ENCODE data around the gene MYH15.

The MYH15 gene

GRCh38 chr3:108500728-108501127 is 9.7 kb downstream of the MYH15 start:
- TF ChIP-seq CTCF (IDR thresholded peaks at IDR 0.05; ENCODE audit: insufficient read depth, low read length, missing control alignments): no peak
- ChIA-PET POLR2A (no interaction called here), CTCF (interaction anchor here (4.0 to 5.2 kb wide), 2 partner anchors 12 to 52 kb away, joined by 25 to 26 read pairs; no protein-coding TSS in a partner anchor)
- no peak for DNase-seq (ENCODE audit: low read depth, low spot score)
- H3K4me3 ChIP-seq (ENCODE audit: low read depth, low read length): no peak overlapping the region

- no peak overlapping the region for H3K4me3 ChIP-seq (ENCODE audit: low read depth, low read length)
- TF ChIP-seq CTCF (IDR thresholded peaks at IDR 0.05; ENCODE audit: insufficient read depth, low read length, missing control alignments): no peak
- no peak for DNase-seq (ENCODE audit: low read depth, low spot score)
- CTCF ChIA-PET: interaction anchor here (0.8 to 5.2 kb wide), 4 partner anchors 9 to 345 kb away, joined by 3 to 26 read pairs (median 15); no protein-coding TSS in a partner anchor
- POLR2A ChIA-PET: no interaction called here
Measured at GRCh38 chr3:108497271-108497670, 13.1 kb downstream of the MYH15 start.

- TF ChIP-seq CTCF (IDR thresholded peaks at IDR 0.05; ENCODE audit: insufficient read depth, low read length, missing control alignments): no peak
- CTCF ChIA-PET: interaction anchor here (1.0 to 11.2 kb wide), 6 partner anchors 9 to 568 kb away, joined by 3 to 239 read pairs (median 7); no protein-coding TSS in a partner anchor
- no peak overlapping the region for H3K4me3 ChIP-seq (ENCODE audit: low read depth, low read length)
- no peak for DNase-seq (ENCODE audit: low read depth, low spot score)
- POLR2A ChIA-PET: no interaction called here
Measured at GRCh38 chr3:108495717-108496116, 14.7 kb downstream of the MYH15 start.

GRCh38 chr3:108494906-108495531 is 15.4 kb downstream of the MYH15 start:
- no peak for TF ChIP-seq CTCF (IDR thresholded peaks at IDR 0.05; ENCODE audit: insufficient read depth, low read length, missing control alignments)
- H3K4me3 ChIP-seq (ENCODE audit: low read depth, low read length): no peak overlapping the region
- no peak for DNase-seq (ENCODE audit: low read depth, low spot score)
- POLR2A ChIA-PET: no interaction called here
- CTCF ChIA-PET: interaction anchor here (1.0 to 11.2 kb wide), 6 partner anchors 8 to 567 kb away, joined by 3 to 239 read pairs (median 7); no protein-coding TSS in a partner anchor

- H3K4me3 ChIP-seq (ENCODE audit: low read depth, low read length): no peak overlapping the region
- DNase-seq (ENCODE audit: low read depth, low spot score): no peak
- CTCF ChIA-PET: interaction anchor here (2.4 to 11.2 kb wide), 3 partner anchors 11 to 61 kb away, joined by 9 to 239 read pairs (median 12); no protein-coding TSS in a partner anchor
- POLR2A ChIA-PET: no interaction called here
- TF ChIP-seq CTCF (IDR thresholded peaks at IDR 0.05; ENCODE audit: insufficient read depth, low read length, missing control alignments): peak; percentile 28
Measured at GRCh38 chr3:108493862-108494261, 16.5 kb downstream of the MYH15 start.

- no peak for DNase-seq (ENCODE audit: low read depth, low spot score)
- no peak overlapping the region for H3K4me3 ChIP-seq (ENCODE audit: low read depth, low read length)
- CTCF ChIA-PET: interaction anchor here (1.2 to 11.2 kb wide), 5 partner anchors 12 to 425 kb away, joined by 4 to 239 read pairs (median 5); no protein-coding TSS in a partner anchor
- no peak for TF ChIP-seq CTCF (IDR thresholded peaks at IDR 0.05; ENCODE audit: insufficient read depth, low read length, missing control alignments)
- POLR2A ChIA-PET: no interaction called here
Measured at GRCh38 chr3:108491456-108491855, 18.9 kb downstream of the MYH15 start.

Measured in AG04449 (cell line).